ENCODE measurements around the gene P2RY14.

The P2RY14 gene

GRCh38 chr3:151278230-151278629 is at the start of gene P2RY14:
TSS of gene P2RY14 (minus strand) at chr3:151278542. CDS start at chr3:151214316, 64,226 bp downstream.
- DNase-seq (ENCODE audit: low spot score), result peak; percentile 22

GRCh38 chr3:151327571-151328198 is 49.3 kb upstream of the P2RY14 start:
- DNase-seq (ENCODE audit: low spot score), result no peak

- no peak for DNase-seq (ENCODE audit: low spot score)
Measured at GRCh38 chr3:151322511-151322910, 44.2 kb upstream of the P2RY14 start.

GRCh38 chr3:151321526-151321925 is 43.2 kb upstream of the P2RY14 start:
- no peak for DNase-seq (ENCODE audit: low spot score)

- no peak for DNase-seq (ENCODE audit: low spot score)
Measured at GRCh38 chr3:151320131-151320530, 41.8 kb upstream of the P2RY14 start.

GRCh38 chr3:151319628-151320027 is 41.3 kb upstream of the P2RY14 start:
- DNase-seq (ENCODE audit: low spot score), result no peak

- no peak for DNase-seq (ENCODE audit: low spot score)
Measured at GRCh38 chr3:151318991-151319390, 40.6 kb upstream of the P2RY14 start.

- DNase-seq (ENCODE audit: low spot score), result no peak
Measured at GRCh38 chr3:151318313-151318712, 40.0 kb upstream of the P2RY14 start.

GRCh38 chr3:151316267-151316991 is 38.1 kb upstream of the P2RY14 start, which contains the start of gene GPR87:
TSS of gene GPR87 (minus strand) at chr3:151316820. CDS start at chr3:151300100, 16,720 bp downstream.
- DNase-seq (ENCODE audit: low spot score), result no peak

- no peak for DNase-seq (ENCODE audit: low spot score)
Measured at GRCh38 chr3:151315846-151316245, 37.5 kb upstream of the P2RY14 start.

GRCh38 chr3:151315136-151315535 is 36.8 kb upstream of the P2RY14 start:
- no peak for DNase-seq (ENCODE audit: low spot score)

- no peak for DNase-seq (ENCODE audit: low spot score)
Measured at GRCh38 chr3:151314593-151314992, 36.3 kb upstream of the P2RY14 start.

- no peak for DNase-seq (ENCODE audit: low spot score)
Measured at GRCh38 chr3:151314137-151314536, 35.8 kb upstream of the P2RY14 start.

- DNase-seq (ENCODE audit: low spot score), result no peak
Measured at GRCh38 chr3:151312972-151313371, 34.6 kb upstream of the P2RY14 start.

- DNase-seq (ENCODE audit: low spot score), result no peak
Measured at GRCh38 chr3:151309566-151309965, 31.2 kb upstream of the P2RY14 start.

GRCh38 chr3:151307583-151308488 is 29.5 kb upstream of the P2RY14 start:
- DNase-seq (ENCODE audit: low spot score), result no peak

GRCh38 chr3:151307131-151307530 is 28.8 kb upstream of the P2RY14 start:
- DNase-seq (ENCODE audit: low spot score), result no peak

- no peak for DNase-seq (ENCODE audit: low spot score)
Measured at GRCh38 chr3:151306168-151306810, 27.9 kb upstream of the P2RY14 start.

- no peak for DNase-seq (ENCODE audit: low spot score)
Measured at GRCh38 chr3:151305775-151306151, 27.4 kb upstream of the P2RY14 start.

GRCh38 chr3:151305060-151305774 is 26.9 kb upstream of the P2RY14 start:
- no peak for DNase-seq (ENCODE audit: low spot score)

- no peak for DNase-seq (ENCODE audit: low spot score)
Measured at GRCh38 chr3:151303751-151304150, 25.4 kb upstream of the P2RY14 start.
